Measurements from ENCODE around the gene HDAC4. TPM values are rescaled to one million over a fixed set of nuclear protein-coding genes. Genes with fewer than 3 reads are reported as not detected.

The HDAC4 gene
- total and polyA plus RNA-seq, 2 experiments from 2014 or later: 8.1 to 41.8 TPM

GRCh38 chr2:239307921-239308613 is 92.8 kb downstream of the HDAC4 start:
- Mint-ChIP-seq H3K9me3 (no peaks in the 10 kb centered on the region; the same call in 2 of the 3 replicates), H3K4me1 (peaks cover 38% of the 10 kb centered on the region), H3K36me3 (ENCODE audit: low read depth) (peaks cover 3% of the 10 kb centered on the region; the same call in 2 of the 3 replicates), H3K27ac (peak overlapping the region; percentile 74), H3K4me3 (no peak overlapping the region), H3K27me3 (ENCODE audit: insufficient read depth, low read depth, poor library complexity) (peaks cover 8% of the 10 kb centered on the region)
- H3F3A ChIP-seq (replicated peaks; ENCODE audit: low read depth): no peaks in the 10 kb centered on the region
- H3K36me3 ChIP-seq (ENCODE audit: insufficient read depth): no peaks in the 10 kb centered on the region
- no peaks in the 10 kb centered on the region for H3K27me3 ChIP-seq (ENCODE audit: insufficient read depth)
- ATAC-seq: no peak
- H3K9me2 ChIP-seq (ENCODE audit: insufficient read depth): no peaks in the 10 kb centered on the region
- H3K27ac ChIP-seq (ENCODE audit: low read depth): no peak overlapping the region
- H3K4me1 ChIP-seq (ENCODE audit: insufficient read depth): no peaks in the 10 kb centered on the region
- no peak overlapping the region for H3K4me2 ChIP-seq
- no peak overlapping the region for H3K4me3 ChIP-seq
- no peak for TF ChIP-seq ZNF114 (CRISPR knock-in tag; IDR thresholded peaks at IDR 0.05)
- no peak for TF ChIP-seq CREB1 (CRISPR knock-in tag; IDR thresholded peaks at IDR 0.05; ENCODE audit: low read depth)
- no peak for TF ChIP-seq ZNF462 (CRISPR knock-in tag; IDR thresholded peaks at IDR 0.05)
- TF ChIP-seq STAT1 (IDR thresholded peaks at IDR 0.05; ENCODE audit: unreplicated experiment): no peak
- TF ChIP-seq CTCF (conservative IDR thresholded peaks at IDR 0.05; ENCODE audit: low read depth in 2 of 2): no peak
- no peak for TF ChIP-seq ETS1 (IDR thresholded peaks at IDR 0.05)
- no peak for TF ChIP-seq ZNF331 (CRISPR knock-in tag; IDR thresholded peaks at IDR 0.05; ENCODE audit: low read depth)
- no peak for TF ChIP-seq EZH2 (IDR thresholded peaks at IDR 0.05; ENCODE audit: low read depth, unreplicated experiment)
- no peak for TF ChIP-seq POLR2AphosphoS5 (IDR thresholded peaks at IDR 0.05; ENCODE audit: low read depth)
- no peak for TF ChIP-seq JUNB (IDR thresholded peaks at IDR 0.05; ENCODE audit: unreplicated experiment)
- no peak for TF ChIP-seq REST (IDR thresholded peaks at IDR 0.05; ENCODE audit: unreplicated experiment)
- no peak for TF ChIP-seq EZH2phosphoT487 (IDR thresholded peaks at IDR 0.05; ENCODE audit: unreplicated experiment)
- no peak for DNase-seq (ENCODE audit: low spot score)
- H3K79me2 ChIP-seq (replicated peaks; ENCODE audit: insufficient read depth): peaks cover 80% of the 10 kb centered on the region
- H2AFZ ChIP-seq: no peak overlapping the region
- H4K20me1 ChIP-seq (replicated peaks; ENCODE audit: insufficient read depth): peaks cover 15% of the 10 kb centered on the region

All from GM23338 (cell line).